Measurements from ENCODE around the gene EIF2AK3.
"Not testable (repeated sequence)": the region's sequence is repeated elsewhere in the genome, so short reads cannot be mapped to it uniquely, and the experiment has no call there.

The EIF2AK3 gene

DNA sequence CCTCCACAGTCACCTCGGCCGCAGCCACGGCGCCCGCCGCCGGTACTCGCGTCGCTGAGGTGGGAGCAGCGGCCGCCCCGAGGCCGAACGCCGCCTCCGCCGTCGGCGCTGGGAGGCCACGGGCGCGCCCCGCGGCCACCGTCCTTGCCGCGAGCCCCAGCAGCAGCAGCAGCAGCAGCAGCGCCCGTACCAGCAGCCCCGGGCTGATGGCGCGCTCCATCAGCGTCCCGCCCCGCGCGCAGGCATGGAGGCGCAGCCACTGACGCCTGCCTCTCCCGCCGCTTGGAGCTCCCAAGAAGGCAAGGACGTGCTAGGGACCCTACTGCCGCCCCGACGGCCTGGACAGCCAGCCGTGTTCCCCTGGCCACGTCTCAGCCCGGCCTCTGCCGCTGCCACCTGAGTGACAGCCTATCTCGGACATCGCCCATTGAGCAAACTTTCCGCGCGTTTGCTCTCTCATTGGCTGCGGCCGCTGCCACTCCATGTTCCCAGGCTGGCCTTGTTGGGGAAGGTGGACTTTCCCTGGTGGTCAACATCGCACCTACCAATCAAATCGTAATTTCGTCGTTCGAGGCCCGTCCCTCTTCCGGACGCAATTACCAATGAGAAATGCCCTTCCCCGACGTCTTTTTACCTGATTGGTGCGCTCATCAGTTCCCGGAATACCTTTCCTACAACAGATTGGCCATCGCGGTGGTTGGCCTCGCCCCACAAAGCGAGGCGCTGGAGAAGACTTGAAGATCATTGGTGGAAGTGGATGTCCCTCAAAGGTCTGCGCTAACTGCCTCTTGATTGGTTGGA, at the start of gene EIF2AK3:
EIF2AK3 (minus strand) TSS at position 410 of the 801 bp plus-strand sequence; CDS start at position 220, 190 bp downstream.
- peak; percentile 96 for DNase-seq

DNA sequence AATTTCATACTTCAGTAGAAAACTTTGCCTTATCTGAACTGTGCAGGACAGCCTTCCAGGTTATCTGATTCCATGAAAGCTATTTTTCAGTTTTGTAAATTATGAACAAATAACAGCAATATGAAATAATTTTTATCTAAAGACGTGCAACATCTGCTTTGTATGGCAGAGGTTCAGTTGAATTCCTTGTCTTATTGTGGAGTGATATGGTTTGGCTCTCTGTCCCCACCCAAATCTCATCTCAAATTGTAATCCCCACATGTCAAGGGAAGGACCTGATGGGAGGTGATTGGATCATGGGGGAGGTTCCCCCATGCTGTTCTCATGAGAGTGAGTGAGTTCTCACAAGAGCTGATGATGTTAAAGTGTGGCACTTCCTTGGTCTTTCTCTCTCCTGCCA, 46.1 kb upstream of the EIF2AK3 start:
- no peak for DNase-seq

DNA sequence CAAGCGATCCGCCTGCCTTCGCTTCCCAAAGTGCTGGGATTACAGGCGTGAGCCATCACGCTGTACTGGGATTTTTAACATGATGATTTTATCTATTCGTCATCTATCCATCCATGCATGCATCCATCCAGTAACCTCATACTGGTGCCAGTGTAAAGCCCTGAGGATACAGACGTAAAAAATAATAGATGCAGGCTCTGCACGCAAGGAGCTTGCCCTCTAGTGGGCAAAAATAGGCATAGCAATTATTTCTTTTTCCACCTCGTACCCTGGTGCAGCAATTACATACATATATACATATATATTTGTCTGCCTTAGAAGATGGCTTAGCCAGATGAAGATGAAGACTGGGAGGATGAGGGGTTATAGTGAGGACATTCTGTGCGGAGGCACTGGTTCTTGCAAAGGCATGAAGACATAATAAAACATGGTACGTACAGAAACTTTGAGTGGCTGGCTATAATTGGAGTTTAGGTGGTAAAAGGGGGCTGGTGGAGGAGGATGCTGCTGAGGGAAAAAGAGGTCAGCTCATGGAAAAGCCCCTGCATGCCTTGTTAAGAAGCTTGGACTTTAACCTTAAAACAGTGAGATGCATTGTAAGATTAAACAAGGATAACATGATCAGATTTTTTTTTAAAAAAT, 44.6 kb upstream of the EIF2AK3 start:
- DNase-seq, result peak; percentile 13

- DNase-seq, result peak; percentile 20
Measured at GRCh38 chr2:88669482-88670214, 42.4 kb upstream of the EIF2AK3 start.

GRCh38 chr2:88668862-88669261, 41.6 kb upstream of the EIF2AK3 start:
- DNase-seq, result no peak

- no peak for DNase-seq
Measured at GRCh38 chr2:88667219-88667618, 40.0 kb upstream of the EIF2AK3 start.

DNA sequence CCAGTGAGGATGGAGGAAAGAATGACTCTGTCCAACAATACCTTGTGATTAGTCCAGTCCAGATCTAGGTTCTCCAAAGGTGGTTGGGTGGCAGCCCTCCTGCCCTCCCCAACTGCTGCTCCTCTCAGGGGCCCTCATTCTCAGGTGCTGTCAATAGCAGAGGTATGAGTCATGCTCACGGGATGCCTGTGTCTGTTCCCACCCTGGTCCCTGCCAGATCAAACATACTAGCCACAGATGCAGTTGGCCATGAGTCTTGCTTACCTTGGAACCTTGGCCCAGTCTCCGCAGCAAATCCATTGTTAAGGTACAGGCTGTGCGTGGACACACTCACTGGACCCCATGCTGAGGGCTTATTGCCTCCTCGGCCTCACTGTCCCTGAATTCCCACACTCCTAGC, 39.3 kb upstream of the EIF2AK3 start:
- no peak for DNase-seq

GRCh38 chr2:88660622-88661021, 33.4 kb upstream of the EIF2AK3 start:
- no peak for DNase-seq

- DNase-seq, result no peak
Measured at GRCh38 chr2:88659538-88659915, 32.3 kb upstream of the EIF2AK3 start.

GRCh38 chr2:88658881-88659537, 31.7 kb upstream of the EIF2AK3 start:
- no peak for DNase-seq

DNA sequence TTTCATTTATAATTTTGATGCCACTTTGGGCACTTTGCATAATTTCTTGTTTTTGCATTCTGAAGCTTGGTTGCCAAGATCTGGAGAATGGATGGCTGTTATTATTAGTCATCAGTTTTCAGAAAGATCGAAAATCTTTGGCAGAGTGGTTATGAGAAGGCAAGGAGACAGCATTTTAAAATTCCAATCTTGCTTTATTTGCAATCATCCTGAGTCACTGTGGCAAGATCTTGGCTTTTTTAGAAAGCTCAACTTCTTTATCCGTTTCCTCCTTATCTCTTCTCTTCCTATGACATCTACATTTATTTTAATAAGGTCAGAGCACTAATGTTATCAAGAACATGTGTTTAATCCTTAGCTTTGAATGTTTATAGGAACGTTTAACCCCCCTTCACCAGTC, 31.1 kb upstream of the EIF2AK3 start:
- no peak for DNase-seq

DNA sequence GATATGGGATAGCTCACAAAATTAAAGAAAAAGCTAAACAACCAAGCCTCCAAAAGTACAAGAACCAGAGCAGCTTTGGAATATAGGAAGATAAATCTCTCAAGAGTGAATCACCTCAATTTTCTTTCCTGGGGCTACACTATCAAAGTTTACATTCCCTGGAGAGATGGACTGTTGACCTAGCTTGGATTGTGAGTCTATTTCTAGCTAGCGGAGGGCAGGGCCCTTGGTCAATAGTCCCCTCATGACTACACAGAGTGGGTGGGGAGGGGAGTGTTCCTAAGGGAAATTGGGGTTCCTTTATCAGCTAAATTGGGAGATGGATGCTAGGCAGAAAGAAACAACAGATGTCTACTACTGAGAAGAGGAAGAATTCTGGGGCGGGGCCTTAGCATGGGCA, 29.9 kb upstream of the EIF2AK3 start:
- no peak for DNase-seq

DNA sequence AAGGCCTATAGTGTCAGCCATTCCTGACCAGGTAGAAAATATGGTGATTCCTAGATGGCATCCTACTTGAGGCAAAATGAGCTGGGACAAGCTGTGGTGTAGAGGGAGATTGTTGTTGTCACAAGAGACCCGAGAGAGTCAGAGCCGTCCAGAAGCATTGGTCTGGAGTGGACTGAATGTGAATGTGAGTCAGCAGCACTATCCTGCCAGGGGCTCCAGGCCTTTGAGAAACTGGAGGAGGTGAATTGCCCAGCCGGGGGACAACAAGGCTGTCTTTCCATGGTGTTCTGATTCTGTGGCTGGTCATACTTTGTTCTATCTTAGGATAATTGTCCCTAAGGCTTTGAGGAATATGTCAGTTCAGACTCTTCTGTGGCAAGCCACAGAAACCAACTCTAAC, 29.4 kb upstream of the EIF2AK3 start:
- no peak for DNase-seq

DNA sequence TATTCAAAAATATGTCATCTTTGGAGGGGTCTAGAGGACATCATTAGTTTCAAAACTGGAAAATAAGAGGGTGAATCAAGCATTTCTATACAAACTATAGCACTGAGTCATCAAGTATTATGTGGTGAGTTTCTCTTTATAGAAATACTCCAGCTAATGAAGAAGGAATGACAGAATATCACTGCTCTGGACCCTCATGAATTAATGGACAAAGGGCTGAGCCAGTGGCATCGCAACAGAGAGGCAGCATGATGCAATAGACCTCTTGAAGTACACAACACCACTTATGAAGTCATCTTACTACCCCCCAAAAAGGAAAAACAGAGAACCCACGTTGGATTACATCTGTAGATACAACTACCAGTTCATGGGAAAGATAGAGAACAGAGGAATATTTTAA, 27.4 kb upstream of the EIF2AK3 start:
- DNase-seq, result no peak

GRCh38 chr2:88651646-88652045, 24.4 kb upstream of the EIF2AK3 start:
- no peak for DNase-seq

- not testable (repeated sequence) for DNase-seq
Measured at GRCh38 chr2:88645291-88645882, 18.1 kb upstream of the EIF2AK3 start.

- no peak for DNase-seq
Measured at GRCh38 chr2:88642278-88642677, 15.0 kb upstream of the EIF2AK3 start.

GRCh38 chr2:88641330-88641729, 14.1 kb upstream of the EIF2AK3 start:
- DNase-seq, result no peak

DNA sequence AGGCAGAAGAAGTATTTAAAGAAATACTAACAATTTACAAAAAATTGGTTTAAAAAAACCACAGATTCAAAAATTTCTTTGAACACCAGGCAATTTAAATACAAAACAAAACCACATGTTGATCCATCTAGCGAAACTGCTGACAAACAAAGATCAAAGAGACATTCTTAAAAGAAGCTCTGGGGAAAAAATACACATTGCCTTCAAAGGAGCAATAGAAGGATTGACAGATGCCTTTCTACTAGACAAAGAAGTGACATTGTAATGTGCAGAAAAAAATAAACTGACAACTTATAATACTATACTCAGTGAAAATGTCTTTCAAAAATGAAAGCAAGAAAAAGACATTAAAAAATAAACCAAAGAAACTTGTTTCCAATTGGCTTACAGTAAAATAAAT, 12.6 kb upstream of the EIF2AK3 start:
- no peak for DNase-seq

DNA sequence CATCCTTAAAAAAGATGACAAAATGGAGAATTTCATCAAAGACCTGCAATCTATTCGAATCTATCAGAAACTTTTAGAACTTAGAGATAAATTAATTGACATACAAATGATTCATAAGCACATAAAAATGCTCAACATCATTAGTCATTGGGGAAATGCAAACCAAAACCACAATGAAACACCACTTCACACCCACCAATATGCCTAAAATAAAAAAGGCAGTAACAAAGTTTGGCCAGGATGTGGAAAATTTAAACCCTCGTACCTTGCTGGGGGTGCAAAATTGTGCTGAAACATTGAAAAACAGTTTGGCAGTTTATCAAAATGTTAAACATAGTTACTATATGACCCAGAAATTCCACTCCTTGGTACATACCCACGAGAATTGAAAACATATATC, 11.5 kb upstream of the EIF2AK3 start:
- peak; percentile 36 for DNase-seq

GRCh38 chr2:88638123-88638650, 10.9 kb upstream of the EIF2AK3 start:
- DNase-seq, result no peak

DNA sequence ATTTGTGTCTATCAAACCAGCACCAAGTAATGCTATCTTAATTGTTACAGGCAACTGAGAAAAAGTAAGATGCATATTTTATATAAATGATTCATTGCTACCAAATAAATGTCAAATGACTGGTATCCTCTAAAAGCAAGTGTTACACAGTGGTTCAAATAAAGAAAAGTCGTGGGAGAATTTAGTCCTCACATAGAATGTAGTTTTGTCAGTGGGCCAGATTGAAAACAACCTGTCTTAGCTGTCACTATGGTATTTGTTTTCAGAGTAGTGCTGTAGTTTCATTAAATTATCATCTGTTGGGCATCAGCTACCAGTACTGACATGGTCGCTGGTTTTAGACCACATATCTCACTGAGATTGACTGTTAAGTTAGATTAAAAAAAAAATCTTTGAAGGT, 10.2 kb upstream of the EIF2AK3 start:
- no peak for DNase-seq

DNA sequence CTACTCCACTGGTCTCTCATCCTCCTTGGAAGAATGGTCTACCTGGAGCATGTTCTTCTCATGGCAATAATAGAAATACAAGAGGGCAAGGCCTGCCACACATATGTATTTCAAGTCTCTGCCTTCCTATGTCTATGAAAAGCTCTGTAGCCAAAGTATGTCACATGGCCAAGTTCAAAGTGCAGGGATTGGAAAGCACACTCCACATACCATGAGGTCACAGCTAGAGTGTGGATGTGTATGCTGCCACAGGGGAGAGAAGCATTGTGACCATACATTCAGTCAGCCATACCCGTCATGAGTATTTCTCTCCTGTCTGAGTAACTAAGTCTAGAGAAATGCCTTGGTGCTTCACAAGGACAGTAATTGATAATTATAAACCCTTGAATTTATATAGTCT, 8.8 kb upstream of the EIF2AK3 start:
- DNase-seq, result no peak

All from stimulated activated CD4-positive, alpha-beta T cell treated with anti-CD3 and anti-CD28 coated beads, Interleukin-4, amount 100 ng/mL, for 24 hours (primary cell).